NCI-H146 (cell line): ENCODE results near the gene EMILIN3.

Source experiments
- DNase-seq: peaks from one replicate; lab custom pipeline; 2025; lab: John Stamatoyannopoulos, UW

The EMILIN3 gene

GRCh38 chr20:41392295-41392694, 25.7 kb upstream of the EMILIN3 start:
- no peak for DNase-seq

GRCh38 chr20:41391587-41392001, 25.0 kb upstream of the EMILIN3 start:
- no peak for DNase-seq

GRCh38 chr20:41390889-41391288, 24.3 kb upstream of the EMILIN3 start:
- DNase-seq, result no peak

- DNase-seq, result no peak
Observed at GRCh38 chr20:41387444-41387851, 20.8 kb upstream of the EMILIN3 start.

- no peak for DNase-seq
Observed at GRCh38 chr20:41386502-41387427, 20.1 kb upstream of the EMILIN3 start.

- no peak for DNase-seq
Observed at GRCh38 chr20:41382791-41383305, 16.2 kb upstream of the EMILIN3 start.

GRCh38 chr20:41380551-41381193, 14.1 kb upstream of the EMILIN3 start:
- no peak for DNase-seq

- DNase-seq, result no peak
Observed at GRCh38 chr20:41379551-41379950, 12.9 kb upstream of the EMILIN3 start.

GRCh38 chr20:41377275-41377674, 10.7 kb upstream of the EMILIN3 start:
- DNase-seq, result no peak

- DNase-seq, result no peak
Observed at GRCh38 chr20:41376349-41376748, 9.7 kb upstream of the EMILIN3 start.

- DNase-seq, result no peak
Observed at GRCh38 chr20:41375846-41376245, 9.2 kb upstream of the EMILIN3 start.

- no peak for DNase-seq
Observed at GRCh38 chr20:41373931-41374920, 7.6 kb upstream of the EMILIN3 start.

- DNase-seq, result no peak
Observed at GRCh38 chr20:41373251-41373783, 6.7 kb upstream of the EMILIN3 start.

GRCh38 chr20:41371371-41371770, 4.8 kb upstream of the EMILIN3 start:
- DNase-seq, result no peak

GRCh38 chr20:41370176-41370575, 3.6 kb upstream of the EMILIN3 start:
- DNase-seq, result no peak

- no peak for DNase-seq
Observed at GRCh38 chr20:41369673-41370072, 3.1 kb upstream of the EMILIN3 start.

GRCh38 chr20:41367956-41368355, 1.3 kb upstream of the EMILIN3 start:
- DNase-seq, result no peak

- DNase-seq, result no peak
Observed at GRCh38 chr20:41367393-41367695, 726 bp upstream of the EMILIN3 start.

GRCh38 chr20:41365777-41366545, 657 bp downstream of the EMILIN3 start:
- peak; percentile 60 for DNase-seq

GRCh38 chr20:41364967-41365765, 1.5 kb downstream of the EMILIN3 start:
- no peak for DNase-seq
